Frontal cortex (tissue), 4 donors: Measurements from ENCODE around the gene CH25H. TPM values are rescaled to one million over a fixed set of nuclear protein-coding genes. Genes with fewer than 3 reads are reported as not detected.

Source experiments
- DNase-seq, 2 donors: peaks; one replicate each; pipeline ENCODE4 v3.0.0; 2012; ENCODE audit warnings: low spot score in 2 of 2
- FAIRE-seq: peaks from 2 replicates; lab custom pipeline; 2012; peaks lifted over from hg19 to GRCh38; lab: Jason Lieb, UNC
- total RNA-seq: library from RNA; depleted of rRNA; stranded (reverse); fragments of >200 nt; gene quantifications from one replicate; pipeline ENCODE4 v1.2.3, GENCODE V29; 2014
- donor health status: control.
- donor health status: control.
- donor health status: control.

Gene CH25H
- total RNA-seq, 1 donor from 2014 or later: 0.82 TPM

DNA sequence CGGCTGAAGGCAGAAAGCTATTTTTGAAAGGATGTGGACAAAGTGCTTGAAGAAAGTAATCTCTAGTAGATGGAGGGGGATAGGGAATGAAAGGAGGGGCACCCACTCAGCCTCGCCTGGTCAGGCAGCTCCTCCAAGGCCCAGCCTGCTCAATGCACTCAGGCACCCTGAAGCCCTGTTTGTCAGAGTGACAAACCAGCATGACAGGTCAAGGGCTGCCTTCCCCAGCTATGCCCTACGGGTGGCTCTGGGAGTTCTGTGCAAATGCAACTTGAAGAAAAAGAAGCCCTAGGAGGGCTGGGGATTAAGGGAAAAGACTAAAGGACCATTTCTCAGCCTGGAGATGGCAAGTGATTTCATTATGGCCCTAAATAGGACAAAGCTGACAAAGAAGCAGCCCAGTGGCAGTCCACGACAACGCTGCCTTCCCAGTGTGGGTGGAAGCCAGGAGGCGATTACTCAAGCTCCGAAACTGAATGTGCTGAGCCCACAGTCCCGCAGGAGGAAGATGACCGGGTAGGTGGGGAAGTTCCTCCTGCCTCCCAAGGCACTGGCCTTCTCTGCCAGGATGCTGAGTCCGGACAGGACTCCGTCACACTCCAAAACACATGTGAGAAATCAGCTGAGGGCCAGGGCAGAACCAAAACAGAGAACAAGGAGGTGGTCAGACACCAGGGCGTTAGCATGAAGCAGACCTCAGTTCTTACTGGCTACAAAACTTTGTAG lies 28.1 kb upstream of the CH25H start:
- DNase-seq: peak in 1 of 2 donors; percentile 39
- no peak for FAIRE-seq

DNA sequence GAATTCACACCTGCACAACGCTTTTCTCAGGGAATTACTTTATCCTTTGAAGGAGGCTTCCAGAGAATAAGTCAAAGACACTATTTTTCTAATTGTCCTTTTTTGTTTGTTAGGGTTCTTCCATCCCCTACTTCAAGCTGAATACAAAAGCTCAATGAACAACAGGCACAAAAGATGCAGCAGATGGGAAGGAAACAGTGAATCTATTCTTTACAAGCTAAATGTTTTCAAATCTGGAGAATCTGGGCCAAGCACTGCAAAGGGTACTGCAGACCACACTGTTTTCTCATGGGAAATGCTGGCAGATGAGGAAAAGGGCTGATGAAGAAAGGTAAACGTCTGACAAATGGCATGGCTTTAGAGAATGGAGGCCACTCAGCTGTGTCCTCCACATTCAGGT lies 25.9 kb upstream of the CH25H start:
- DNase-seq (no peak), FAIRE-seq (peak; percentile 50)

DNA sequence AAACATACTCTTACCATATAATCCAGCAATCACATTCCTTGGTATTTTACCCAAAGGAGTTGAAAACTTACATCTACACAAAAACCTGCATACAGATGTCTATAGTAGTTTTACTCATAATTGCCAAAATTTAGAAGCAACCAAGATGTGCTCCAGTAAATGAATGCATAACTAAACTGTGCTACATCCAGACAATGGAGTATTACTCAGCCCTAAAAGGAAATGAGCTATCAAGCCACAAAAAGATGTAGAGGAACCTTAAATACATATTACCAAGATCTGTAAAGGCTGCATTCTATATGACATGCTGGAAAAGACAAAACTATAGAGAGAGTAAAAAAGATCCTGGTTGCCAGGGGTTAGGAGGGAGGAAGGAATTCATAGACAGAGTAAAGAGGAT lies 21.8 kb upstream of the CH25H start:
- DNase-seq (no peak), FAIRE-seq (no peak)

DNA sequence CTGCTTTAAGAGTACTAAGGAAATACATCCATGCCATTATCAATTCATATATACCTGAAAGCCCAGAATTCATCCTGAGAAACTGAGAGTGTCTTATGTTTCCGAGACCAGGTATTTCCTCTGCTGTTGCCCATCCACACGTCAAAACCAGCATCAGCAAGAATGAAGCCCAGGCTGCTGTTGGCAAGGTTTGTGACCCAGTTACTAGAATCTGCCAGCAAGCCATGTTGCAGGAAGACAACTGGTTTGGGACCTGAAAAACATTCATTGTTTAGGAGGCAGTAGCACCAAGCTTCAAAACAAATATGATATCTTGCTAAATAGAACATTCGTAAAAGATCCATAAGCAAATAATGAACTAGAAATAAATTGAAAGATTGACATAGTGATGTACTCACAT lies 21.0 kb upstream of the CH25H start:
- DNase-seq (no peak), FAIRE-seq (no peak)

DNA sequence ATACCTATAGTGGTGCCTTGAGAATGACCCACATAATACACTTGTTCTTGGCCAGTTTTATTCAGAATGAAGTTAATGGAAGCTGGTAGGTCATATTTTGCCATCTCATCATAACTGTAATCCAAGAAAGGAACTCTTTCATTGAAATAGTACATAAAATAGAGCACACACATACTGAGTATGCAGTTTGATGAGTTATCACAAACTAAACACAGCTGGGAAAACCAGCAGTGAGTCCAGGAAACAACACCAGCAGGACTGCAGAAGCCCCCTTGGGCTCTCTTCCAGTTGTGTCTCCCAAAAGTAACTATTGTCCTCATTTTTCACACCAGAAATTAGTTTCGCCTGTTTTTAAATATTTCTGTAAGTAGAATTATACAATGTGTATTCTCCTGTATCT lies 19.8 kb upstream of the CH25H start:
- FAIRE-seq (no peak), DNase-seq (no peak)

DNA sequence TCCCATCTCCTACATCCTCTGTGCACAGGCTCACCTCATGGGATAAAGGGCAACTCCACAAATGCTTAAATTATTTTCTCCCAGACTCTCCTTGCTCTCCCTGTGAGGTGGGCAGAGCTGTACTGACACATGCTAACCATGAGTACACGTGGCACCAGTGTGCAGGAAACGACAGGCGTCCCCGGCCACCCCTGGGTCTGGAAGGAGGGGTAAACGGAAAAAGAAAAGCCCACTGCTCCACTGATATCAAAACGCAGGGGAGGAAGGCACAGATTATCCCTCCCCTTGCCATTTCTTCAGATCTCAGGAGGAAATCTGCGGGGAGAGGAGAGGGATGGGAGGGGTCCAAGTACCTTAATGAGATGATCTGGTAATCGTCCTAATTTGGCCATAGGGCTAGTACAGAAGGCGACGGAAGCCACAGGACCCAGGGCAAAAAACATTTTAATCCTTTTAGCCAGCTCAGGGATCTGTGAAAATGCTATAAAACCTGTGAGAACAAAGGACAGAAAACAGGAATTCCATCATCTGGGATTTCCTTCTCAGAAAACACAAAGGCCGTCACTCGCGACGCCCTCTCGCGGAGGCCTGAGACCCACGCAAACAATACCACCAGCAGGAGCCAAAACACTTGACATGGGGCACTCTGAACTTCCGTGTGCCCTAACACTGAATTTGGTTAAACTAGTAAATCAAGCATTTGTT lies 17.8 kb upstream of the CH25H start:
- DNase-seq (no peak), FAIRE-seq (no peak)

DNA sequence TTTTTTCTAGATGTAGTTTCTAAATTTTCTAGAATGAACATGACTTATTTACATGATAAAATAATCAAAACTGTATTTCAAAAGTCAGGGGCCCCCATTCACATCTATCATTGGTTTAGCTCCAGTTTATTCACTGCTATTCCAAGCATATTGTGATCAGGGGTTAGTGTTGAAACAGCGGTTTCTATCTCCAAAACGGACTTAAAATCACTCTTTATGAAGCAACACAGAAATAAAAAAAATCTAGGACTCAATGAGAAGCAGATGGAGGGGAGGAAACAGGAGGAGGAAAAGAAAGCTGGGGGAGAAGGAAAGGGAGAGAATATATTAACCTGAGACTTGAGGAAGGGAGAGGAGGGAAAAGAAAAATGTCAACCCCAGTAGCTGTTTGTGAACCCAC lies 14.8 kb upstream of the CH25H start:
- DNase-seq: no peak
- FAIRE-seq: no peak

DNA sequence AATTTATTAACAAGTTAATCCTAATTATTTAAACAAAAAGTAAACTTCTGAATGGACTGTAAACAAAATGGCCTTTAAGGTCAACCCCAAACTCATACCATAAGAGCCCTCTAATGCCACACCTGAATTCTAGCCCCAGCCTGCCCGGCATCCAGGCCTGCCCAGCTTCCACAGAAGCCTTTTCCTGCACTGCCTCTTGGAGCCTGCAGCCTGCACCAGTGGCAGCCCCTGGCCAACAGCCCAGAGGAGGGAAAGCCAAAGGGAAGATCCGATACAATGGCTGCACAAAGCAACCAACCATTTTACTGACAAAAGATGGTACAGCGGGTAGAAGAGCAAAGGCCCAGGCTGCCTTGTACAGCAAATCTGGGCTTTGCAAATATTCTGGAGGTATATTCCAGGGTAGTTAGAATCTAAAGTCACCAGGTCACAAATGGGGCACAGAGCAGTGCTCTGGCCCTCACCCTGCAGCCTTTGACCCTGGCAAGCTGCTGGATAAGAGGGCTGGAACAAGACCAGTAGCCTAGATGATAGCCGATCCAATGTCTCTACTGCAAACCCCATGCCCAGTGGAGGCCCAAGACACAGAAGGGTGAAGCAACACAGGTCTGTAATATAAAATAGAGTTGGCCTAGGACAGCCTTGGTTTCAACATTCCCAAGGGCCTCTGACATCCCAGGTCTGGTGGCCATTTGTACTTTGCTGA lies 12.5 kb upstream of the CH25H start:
- DNase-seq (no peak), FAIRE-seq (no peak)

DNA sequence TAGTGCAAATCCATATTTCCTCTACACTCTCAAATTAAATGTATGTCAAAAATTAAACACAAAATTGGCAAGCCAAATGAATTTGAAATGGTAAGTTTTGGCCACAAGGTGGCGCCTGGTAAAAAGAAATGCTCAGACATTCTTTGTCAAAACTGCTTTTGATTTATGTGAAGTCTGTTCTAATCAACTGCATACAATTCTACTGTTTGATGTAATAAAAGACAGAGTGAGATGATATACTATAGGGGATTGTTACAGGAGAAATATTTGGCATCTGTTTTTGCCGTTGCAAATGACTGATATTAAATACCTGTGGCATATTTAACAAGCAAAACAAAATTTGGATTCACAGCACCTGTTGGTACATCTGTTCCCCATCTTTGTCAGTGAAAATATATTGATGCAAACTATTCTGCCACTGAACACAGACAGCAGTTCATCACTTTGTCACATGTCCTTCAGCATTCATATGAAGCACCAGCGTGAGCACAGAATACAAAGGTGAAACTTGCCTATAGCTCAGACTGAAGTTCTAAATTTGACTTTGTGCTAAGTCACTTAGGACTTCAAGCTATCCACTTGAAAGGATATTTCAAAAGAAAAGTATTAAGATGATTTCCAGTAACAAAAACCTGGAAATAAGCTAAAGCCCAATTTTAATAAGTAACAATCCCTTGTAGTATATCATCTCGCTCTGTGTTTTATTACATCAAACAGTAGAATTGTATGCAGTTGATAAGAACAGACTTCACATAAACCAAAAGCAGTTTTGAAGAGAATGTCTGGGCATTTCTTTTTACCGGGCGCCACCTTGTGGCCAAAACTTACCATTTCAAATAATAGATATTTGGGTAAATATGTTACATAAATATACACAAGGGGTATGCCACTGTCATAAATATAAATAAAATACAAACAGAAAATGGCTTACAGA lies 10.2 kb upstream of the CH25H start:
- DNase-seq (no peak), FAIRE-seq (peak; percentile 99)

DNA sequence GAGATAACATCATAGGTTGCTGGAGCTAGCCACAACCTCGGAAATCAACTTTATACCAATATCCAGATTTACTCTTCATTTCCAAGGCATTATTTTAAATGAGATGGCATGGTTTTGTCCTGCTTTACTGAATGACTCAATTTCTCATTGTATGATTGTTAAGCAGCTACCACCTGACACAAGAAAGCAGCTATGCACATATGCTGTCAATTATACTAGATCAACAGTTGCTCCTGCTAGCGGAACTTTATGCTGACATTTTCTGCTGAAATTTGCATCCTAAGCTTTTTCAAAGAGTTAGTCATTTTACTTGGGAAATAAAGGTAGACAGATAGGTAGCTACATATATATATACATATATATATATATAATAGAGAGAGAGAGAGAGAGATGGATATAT lies 8.9 kb upstream of the CH25H start:
- FAIRE-seq (no peak), DNase-seq (no peak)

DNA sequence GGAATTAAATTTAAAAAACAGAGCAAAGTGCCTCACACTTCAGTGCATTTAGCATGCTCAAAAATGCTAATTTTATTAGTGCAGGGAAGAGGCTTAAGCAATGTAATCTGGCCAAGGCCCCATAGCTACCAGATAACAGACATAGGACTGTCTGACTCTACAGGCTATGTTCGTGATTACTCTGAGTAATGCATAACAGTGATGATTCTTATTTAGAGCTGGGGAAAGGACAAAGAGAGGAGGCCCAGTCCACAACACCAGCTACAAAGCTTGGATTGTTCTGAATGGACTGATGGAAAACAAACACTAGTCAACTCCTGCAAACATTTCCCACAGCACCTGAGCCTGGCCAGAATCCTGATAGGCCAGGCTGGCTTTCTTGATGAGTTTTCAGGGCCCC lies 8.4 kb upstream of the CH25H start:
- FAIRE-seq (no peak), DNase-seq (no peak)

DNA sequence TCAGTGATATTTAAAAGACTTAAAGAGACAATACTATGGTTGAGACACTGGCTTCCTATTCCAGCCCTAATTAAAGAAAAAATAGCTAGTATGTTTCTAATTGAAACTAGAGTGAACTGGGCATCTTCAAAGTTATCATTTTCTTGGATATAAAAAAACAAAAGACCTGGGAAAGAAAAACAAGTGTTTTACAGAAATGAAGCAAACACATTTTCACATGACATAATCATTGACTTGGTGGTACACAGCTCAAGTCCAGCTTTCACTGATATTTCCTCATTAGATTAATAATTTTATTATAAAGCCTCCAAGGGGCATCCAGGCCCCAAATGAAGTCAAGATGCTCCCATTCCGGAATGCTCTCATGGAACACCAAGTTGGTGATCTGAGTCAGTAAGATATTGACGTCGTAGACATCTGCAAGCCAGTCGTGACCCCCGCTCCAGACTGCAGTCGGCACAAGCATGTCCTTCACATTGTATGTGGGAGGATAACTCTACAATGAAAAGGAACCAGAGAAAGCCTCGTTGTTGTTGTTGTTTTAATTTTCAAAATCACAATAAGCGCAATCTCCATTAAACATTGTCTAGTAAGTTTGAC lies 7.5 kb upstream of the CH25H start:
- FAIRE-seq (no peak), DNase-seq (no peak)

DNA sequence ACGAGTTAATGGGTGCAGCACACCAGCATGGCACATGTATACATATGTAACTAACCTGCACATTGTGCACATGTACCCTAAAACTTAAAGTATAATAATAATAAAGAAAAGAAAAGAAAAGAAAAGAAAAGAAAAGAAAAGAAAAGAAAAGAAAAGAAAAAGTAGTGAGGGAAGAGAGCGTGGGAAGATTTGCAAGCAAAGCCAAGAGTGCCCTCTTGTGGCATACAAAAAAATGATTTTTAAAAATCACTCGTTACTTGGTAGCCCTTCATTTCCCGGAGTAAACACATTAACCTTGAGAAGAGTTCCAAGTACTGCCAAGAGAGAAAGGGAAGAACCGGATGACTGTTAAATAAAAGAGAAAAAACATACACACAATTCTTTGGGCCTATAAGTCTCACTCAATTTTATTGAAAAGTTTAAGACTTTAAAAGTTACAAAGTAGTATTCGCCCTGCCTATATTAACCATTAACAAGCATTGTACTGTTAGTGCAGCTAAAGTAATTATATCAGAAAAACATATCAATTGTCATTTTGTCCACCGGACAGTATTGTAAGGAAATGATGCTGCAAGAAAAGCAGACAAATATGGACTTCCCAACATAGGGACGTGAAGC lies 6.2 kb upstream of the CH25H start:
- FAIRE-seq (peak; percentile 69), DNase-seq (peak; percentile 34 to 36)

DNA sequence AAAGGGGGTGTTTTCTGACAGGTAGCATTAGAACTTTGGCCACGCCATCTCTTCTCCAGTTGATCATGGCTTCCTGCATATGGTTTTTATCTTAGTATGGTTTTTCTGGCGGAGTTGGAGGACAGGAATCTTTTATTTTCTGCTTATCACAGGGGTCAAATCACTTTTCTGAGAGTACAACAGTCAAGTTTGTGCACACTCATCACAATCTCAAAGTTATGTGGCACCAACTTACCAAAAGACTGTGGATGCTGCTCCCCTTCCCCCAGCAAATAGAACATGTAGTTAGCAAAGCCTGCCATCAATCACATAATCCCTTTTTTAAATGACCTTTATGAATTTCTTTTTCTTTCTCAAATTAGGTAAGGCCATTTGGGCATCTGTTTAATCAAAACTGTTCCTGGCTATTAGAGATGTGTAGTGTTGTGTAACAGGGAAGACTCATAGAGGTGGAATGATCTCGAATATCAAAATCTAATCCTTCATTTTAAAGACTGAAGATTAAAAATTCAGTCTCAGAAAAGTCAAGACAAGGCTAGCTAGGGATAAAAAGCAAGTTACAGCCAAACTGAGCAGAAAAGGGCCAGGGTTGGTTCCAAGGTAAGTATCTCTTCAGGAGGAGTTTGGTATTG lies 3.8 kb upstream of the CH25H start:
- no peak for DNase-seq
- no peak for FAIRE-seq

DNA sequence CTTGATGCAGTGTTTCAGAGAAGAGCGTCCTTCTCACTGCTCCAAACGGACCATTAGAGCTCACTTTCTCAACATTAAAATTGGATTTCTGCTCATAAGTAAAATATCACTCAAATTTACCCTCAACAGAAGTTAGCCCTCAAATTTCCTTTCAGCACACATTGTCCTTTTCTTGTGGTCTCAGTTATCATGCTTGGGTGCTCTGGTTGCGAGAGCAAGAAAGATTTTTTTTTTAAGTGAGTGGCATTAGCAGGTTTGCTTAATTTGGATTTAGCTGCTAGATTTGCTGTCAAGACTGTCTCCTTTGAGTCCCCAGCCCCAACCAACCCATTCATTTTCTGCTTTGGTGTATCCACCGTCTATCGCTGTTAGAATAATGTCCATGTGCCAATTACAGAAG lies 2.6 kb upstream of the CH25H start:
- DNase-seq: no peak
- no peak for FAIRE-seq

DNA sequence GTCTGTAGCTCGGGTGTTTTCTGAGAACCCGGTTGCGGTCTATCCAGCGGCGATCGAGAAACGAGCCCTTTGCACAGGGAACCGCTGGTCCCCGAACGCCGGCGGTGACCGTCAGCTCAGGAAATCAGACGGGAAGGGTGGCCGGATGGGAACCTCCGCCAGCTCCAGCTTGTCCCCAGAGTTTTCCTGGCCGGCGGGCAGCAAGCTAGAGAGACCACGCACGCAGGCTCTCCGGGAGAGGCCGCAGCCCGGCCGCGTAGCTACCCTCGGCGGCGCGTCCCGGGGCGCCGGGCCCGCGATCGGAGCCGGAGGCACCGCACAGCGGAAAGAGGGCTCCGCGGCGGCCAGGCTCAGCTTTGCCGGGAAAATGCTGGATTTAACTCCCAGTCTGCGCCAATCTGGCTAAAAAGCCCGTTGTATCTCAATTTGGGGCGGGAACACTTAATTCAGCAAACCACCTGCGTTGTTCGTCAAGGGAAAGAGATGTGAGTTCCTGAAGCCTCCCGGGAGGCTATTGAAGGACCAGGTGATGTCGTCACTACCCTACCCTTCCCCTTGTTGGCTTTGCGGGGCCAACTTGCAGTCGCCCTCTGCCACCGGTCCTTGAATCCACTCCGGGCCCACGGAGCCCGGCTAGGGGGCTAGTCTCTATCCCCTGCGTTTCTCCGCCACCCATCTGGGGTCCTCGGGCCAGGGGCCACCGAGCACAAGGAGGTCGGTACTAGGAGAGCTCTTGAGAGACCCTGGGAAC lies 859 bp upstream of the CH25H start:
- no peak for FAIRE-seq
- peak in 1 of 2 donors; percentile 37 for DNase-seq

DNA sequence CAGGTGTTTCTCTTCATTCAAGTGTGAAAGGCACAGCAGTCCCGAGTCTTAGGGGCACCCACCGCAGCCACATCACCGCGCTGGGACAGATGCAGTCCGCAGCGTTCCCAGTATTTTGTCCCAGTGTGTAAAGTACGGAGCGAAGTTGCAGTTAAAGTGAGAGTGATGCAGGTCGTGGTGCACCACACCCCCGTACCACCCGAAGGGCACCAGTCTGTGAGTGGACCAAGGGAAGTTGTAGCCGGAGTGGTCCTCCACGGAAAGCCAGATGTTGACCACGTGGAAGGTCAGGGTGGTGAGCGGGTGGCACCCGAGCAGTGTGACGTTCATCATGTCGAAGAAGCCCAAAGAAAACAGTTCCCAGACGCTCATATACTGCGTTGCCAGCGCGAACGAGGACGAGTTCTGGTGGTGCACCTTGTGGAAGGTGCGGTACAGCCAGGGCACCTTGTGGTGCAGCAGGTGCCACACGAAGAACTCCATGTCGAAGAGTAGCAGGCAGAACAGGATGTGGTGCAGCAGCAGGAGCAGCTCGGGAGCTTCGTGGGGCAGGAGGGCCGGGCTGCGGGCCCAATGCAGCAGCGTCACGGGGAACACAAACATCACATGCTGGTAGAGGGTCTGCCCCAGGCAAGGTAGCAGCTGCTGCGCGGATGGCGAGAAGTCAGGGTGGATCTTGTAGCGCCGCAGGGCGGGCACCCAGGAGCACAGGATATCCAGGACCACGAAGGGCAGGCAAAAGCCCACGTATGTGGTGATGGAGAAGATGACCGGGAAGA lies 526 bp downstream of the CH25H start:
- FAIRE-seq: no peak
- DNase-seq: no peak
